Keratinocyte (primary cell): ENCODE results near the gene R3HDM2. TPM values are rescaled to one million over a fixed set of nuclear protein-coding genes. Genes with fewer than 3 reads are reported as not detected.

Source experiments
- DNase-seq: peaks from one replicate; pipeline ENCODE4 v3.0.0-alpha.2; 2011; ENCODE audit warnings: low read depth, missing footprints, low spot score
- FAIRE-seq: peaks from 2 replicates; lab custom pipeline; 2011; peaks lifted over from hg19 to GRCh38; lab: Jason Lieb, UNC
- H2AFZ ChIP-seq: 2 replicates; pipeline ENCODE4 v1.6.0; 2012; ENCODE audit warnings: low read length, control low read depth, inconsistent platforms; ENCODE audit not compliant: control insufficient read depth
- H3K27ac ChIP-seq: 2 replicates; pipeline ENCODE4 v1.5.1; 2011; ENCODE audit warnings: low read length; ENCODE audit not compliant: control insufficient read depth, insufficient read depth
- H3K27me3 ChIP-seq: 3 replicates; pipeline ENCODE4 v1.6.0; 2011; ENCODE audit warnings: low read length; ENCODE audit not compliant: control insufficient read depth, insufficient read depth; ENCODE audit errors: extremely low read depth
- H3K36me3 ChIP-seq, 2 experiments: 2 replicates in 1 of 2; 3 replicates in 1 of 2; pipeline ENCODE4 v1.5.1; 2011; ENCODE audit warnings: low read length in 2 of 2, mild to moderate bottlenecking in 1 of 2; ENCODE audit not compliant: control insufficient read depth in 2 of 2, insufficient read depth in 2 of 2; ENCODE audit errors: extremely low read depth in 1 of 2
- H3K4me1 ChIP-seq: 3 replicates; pipeline ENCODE4 v1.5.1; 2011; ENCODE audit warnings: low read length; ENCODE audit not compliant: control insufficient read depth, insufficient read depth; ENCODE audit errors: extremely low read depth
- H3K4me2 ChIP-seq: 3 replicates; pipeline ENCODE4 v1.6.0; 2011; ENCODE audit warnings: low read depth, low read length; ENCODE audit not compliant: control insufficient read depth, insufficient read depth; ENCODE audit errors: extremely low read depth
- H3K4me3 ChIP-seq, 3 experiments: fragments of 200-600 bp in 1 of 3; sonication (generic) in 1 of 3; 2 replicates in 2 of 3; 3 replicates in 1 of 3; pipeline ENCODE4 v1.5.1; 2011 to 2016; ENCODE audit warnings: low read length in 3 of 3, mild to moderate bottlenecking in 3 of 3, control low read depth in 2 of 3, inconsistent platforms in 1 of 3, low read depth in 1 of 3, mixed read lengths in 1 of 3, mixed run types in 1 of 3, moderate library complexity in 1 of 3; ENCODE audit not compliant: control insufficient read depth in 2 of 3, insufficient read depth in 2 of 3; ENCODE audit errors: extremely low read depth in 1 of 3
- H3K79me2 ChIP-seq: 2 replicates; pipeline ENCODE4 v1.6.0; 2012; ENCODE audit warnings: low read length; ENCODE audit not compliant: control insufficient read depth, insufficient read depth
- H3K9ac ChIP-seq: 3 replicates; pipeline ENCODE4 v1.6.0; 2011; ENCODE audit warnings: low read length; ENCODE audit not compliant: control insufficient read depth, insufficient read depth; ENCODE audit errors: extremely low read depth
- H3K9me1 ChIP-seq: 3 replicates; pipeline ENCODE4 v1.6.0; 2011; ENCODE audit warnings: low read length; ENCODE audit not compliant: control insufficient read depth, insufficient read depth; ENCODE audit errors: extremely low read depth
- H3K9me3 ChIP-seq: 2 replicates; pipeline ENCODE4 v1.5.1; 2012; ENCODE audit warnings: low read depth, low read length; ENCODE audit not compliant: control insufficient read depth
- H4K20me1 ChIP-seq: 3 replicates; pipeline ENCODE4 v1.6.0; 2011; ENCODE audit warnings: low read length; ENCODE audit not compliant: control insufficient read depth, insufficient read depth; ENCODE audit errors: extremely low read depth
- CTCF ChIP-seq, 3 experiments: IDR thresholded peaks in 1 of 3; conservative IDR thresholded peaks in 1 of 3; optimal IDR thresholded peaks in 1 of 3; 2 replicates in 2 of 3; 3 replicates in 1 of 3; pipeline versions ENCODE3 to v1.5.1; 2011; ENCODE audit warnings: low read length in 3 of 3, mild to moderate bottlenecking in 3 of 3, moderate library complexity in 2 of 3, control low read depth in 1 of 3, inconsistent platforms in 1 of 3; ENCODE audit not compliant: insufficient read depth in 2 of 3; ENCODE audit errors: extremely low read depth in 1 of 3
- EZH2 ChIP-seq: IDR thresholded peaks from one replicate; pipeline ENCODE4 v1.6.1; 2012; ENCODE audit warnings: inconsistent platforms, mild to moderate bottlenecking, low read length, moderate library complexity
- dilution Hi-C: fragments of 300-500 bp; cut with MboI; formaldehyde crosslinking; loops from one replicate; pipeline ENCODE4 v1.7.0; 2020; ENCODE audit warnings: low sequenced_read_pairs; ENCODE audit not compliant: extremely low pct_ligation_motif_present
- polyA plus RNA-seq, 5 experiments: library from polyadenylated mRNA; depleted of rRNA in 3 of 5; stranded (reverse) in 3 of 5; stranded (forward) in 1 of 5; unstranded in 1 of 5; fragments of >200 nt; gene quantifications; 1 replicate in 1 of 5; 2 replicates in 3 of 5; 3 replicates in 1 of 5; pipeline versions ENCODE4 v1.2.1 to v1.2.3, GENCODE V29; 2011 to 2012; ENCODE audit warnings: missing spikeins in 2 of 5, low read depth in 1 of 5, low replicate concordance in 1 of 5

Gene R3HDM2
- polyA plus RNA-seq, 1 donor (not counting 4 experiments of a cell fraction or from before 2014, with no cell fraction given) = 11.1 TPM

GRCh38 chr12:57372233-57372632 lies 58.6 kb downstream of the R3HDM2 start:
- FAIRE-seq (no peak), DNase-seq (no peak)
- Histone ChIP-seq H3K4me1 (peaks cover 6% of the 10 kb centered on the region), H3K27ac (no peak overlapping the region), H3K4me3 (no peak overlapping the region), H3K79me2 (no peaks in the 10 kb centered on the region), H3K27me3 (no peaks in the 10 kb centered on the region), H2AFZ (no peak overlapping the region), H3K9me3 (no peaks in the 10 kb centered on the region), H3K4me2 (no peak overlapping the region), H3K9me1 (no peaks in the 10 kb centered on the region), H4K20me1 (no peaks in the 10 kb centered on the region), H3K36me3 (peaks cover 0 to 2% of the 10 kb centered on the region in 2 experiments), H3K9ac (no peak overlapping the region)
- TF ChIP-seq CTCF (optimal IDR thresholded peaks at IDR 0.05 in 1 of 3, IDR thresholded peaks at IDR 0.05 in 1 of 3, conservative IDR thresholded peaks at IDR 0.05 in 1 of 3; ENCODE audit: extremely low read depth in 1 of 3, insufficient read depth in 2 of 3, low read length in 3 of 3) (no peak), EZH2 (no peak)
- dilution Hi-C loops = no loop called here

- H3K4me2 ChIP-seq = no peak overlapping the region
- dilution Hi-C loops = no loop called here
- H3K4me1 ChIP-seq = peaks cover 6% of the 10 kb centered on the region
- no peaks in the 10 kb centered on the region for H3K36me3 ChIP-seq
- FAIRE-seq = no peak
- no peak overlapping the region for H3K27ac ChIP-seq
- TF ChIP-seq CTCF (optimal IDR thresholded peaks at IDR 0.05 in 1 of 3, IDR thresholded peaks at IDR 0.05 in 1 of 3, conservative IDR thresholded peaks at IDR 0.05 in 1 of 3; ENCODE audit: extremely low read depth in 1 of 3, insufficient read depth in 2 of 3, low read length in 3 of 3) = no peak
- TF ChIP-seq EZH2 = no peak
- no peaks in the 10 kb centered on the region for H3K79me2 ChIP-seq
- no peaks in the 10 kb centered on the region for H3K9me3 ChIP-seq
- H3K9ac ChIP-seq = no peak overlapping the region
- no peak overlapping the region for H3K4me3 ChIP-seq
- H4K20me1 ChIP-seq = no peaks in the 10 kb centered on the region
- H3K9me1 ChIP-seq = no peaks in the 10 kb centered on the region
- no peaks in the 10 kb centered on the region for H3K27me3 ChIP-seq
- no peak for DNase-seq
- no peak overlapping the region for H2AFZ ChIP-seq
Observed at GRCh38 chr12:57370696-57371095, 60.1 kb downstream of the R3HDM2 start.
